Measurements from ENCODE around the gene EGLN1. TPM values are rescaled to one million over a fixed set of nuclear protein-coding genes. Genes with fewer than 3 reads are reported as not detected.
"Not testable (repeated sequence)": the region's sequence is repeated elsewhere in the genome, so short reads cannot be mapped to it uniquely, and the experiment has no call there.

The EGLN1 gene
- total RNA-seq, 2 experiments from 2014 or later: 46.5 to 47.2 TPM

DNA sequence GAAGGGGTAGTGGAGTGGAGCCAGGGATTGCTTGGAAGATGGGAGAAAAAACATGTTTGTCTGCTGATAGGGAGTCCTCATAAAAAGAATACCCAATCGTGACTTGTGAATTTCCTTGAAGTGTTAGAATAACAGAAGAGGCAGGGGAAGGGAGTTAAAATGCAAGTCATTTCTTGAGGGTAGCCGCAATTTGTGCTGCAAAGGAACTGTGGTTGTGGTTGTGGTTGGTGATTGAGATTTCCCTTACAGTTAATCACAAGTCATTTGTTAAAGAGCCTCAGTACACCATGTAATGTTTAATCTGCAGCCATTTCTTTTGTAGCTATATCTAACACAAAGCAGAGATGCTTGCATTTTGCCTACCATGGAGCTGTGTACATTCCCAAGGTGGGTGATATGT lies 38.5 kb upstream of the EGLN1 start:
- ATAC-seq: peak; percentile 72
- ChIA-PET CTCF (no interaction called here), POLR2A (interaction anchor here (0.7 to 0.9 kb wide), 3 partner anchors 34 to 236 kb away, joined by 3 read pairs; no protein-coding TSS in a partner anchor)
- DNase-seq: peak; percentile 82
- H3K27me3 Mint-ChIP-seq: peaks cover 73% of the 10 kb centered on the region
- peaks cover 17% of the 10 kb centered on the region for H3K9me3 Mint-ChIP-seq
- H3K27ac Mint-ChIP-seq: peak overlapping the region; percentile 75
- H3K4me3 Mint-ChIP-seq: peak overlapping the region; percentile 49
- TF ChIP-seq, protein P1, sequence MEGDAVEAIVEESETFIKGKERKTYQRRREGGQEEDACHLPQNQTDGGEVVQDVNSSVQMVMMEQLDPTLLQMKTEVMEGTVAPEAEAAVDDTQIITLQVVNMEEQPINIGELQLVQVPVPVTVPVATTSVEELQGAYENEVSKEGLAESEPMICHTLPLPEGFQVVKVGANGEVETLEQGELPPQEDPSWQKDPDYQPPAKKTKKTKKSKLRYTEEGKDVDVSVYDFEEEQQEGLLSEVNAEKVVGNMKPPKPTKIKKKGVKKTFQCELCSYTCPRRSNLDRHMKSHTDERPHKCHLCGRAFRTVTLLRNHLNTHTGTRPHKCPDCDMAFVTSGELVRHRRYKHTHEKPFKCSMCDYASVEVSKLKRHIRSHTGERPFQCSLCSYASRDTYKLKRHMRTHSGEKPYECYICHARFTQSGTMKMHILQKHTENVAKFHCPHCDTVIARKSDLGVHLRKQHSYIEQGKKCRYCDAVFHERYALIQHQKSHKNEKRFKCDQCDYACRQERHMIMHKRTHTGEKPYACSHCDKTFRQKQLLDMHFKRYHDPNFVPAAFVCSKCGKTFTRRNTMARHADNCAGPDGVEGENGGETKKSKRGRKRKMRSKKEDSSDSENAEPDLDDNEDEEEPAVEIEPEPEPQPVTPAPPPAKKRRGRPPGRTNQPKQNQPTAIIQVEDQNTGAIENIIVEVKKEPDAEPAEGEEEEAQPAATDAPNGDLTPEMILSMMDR (IDR thresholded peaks at IDR 0.05): no peak
- intact Hi-C loops (cut with micrococcal nuclease): no loop called here
- peaks cover 29% of the 10 kb centered on the region for H3K4me1 Mint-ChIP-seq (ENCODE audit: low read depth)
- peaks cover 7% of the 10 kb centered on the region for H3K36me3 Mint-ChIP-seq (ENCODE audit: low read depth)

DNA sequence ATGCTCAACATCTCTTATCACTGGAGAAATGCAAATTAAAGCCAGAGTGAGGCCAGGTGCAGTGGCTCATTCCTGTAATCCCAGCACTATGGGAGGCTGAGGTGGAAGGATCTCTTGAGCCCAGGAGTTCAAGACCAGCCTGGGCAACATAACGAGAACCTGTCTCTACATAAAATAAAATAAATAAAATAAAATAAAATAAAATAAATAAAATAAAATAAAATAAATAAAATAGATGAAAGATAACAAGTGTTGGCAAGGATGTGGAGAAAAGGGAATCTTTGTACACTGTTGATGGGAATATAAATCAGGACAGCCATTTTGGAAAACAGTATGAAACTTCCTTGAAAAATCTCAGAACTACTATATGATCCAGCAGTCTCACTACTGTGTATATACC lies 37.4 kb upstream of the EGLN1 start:
- H3K27ac Mint-ChIP-seq; CTCF ChIA-PET; H3K36me3 Mint-ChIP-seq (ENCODE audit: low read depth); DNase-seq; ATAC-seq; H3K4me3 Mint-ChIP-seq; intact Hi-C loops (cut with micrococcal nuclease): not testable (repeated sequence)
- POLR2A ChIA-PET: interaction anchor here (0.9 kb wide), 1 partner anchor 123 kb away, joined by 3 read pairs; no protein-coding TSS in a partner anchor
- Mint-ChIP-seq H3K4me1 (ENCODE audit: low read depth) (peaks cover 19% of the 10 kb centered on the region), H3K27me3 (peaks cover 73% of the 10 kb centered on the region), H3K9me3 (peaks cover 14% of the 10 kb centered on the region)

DNA sequence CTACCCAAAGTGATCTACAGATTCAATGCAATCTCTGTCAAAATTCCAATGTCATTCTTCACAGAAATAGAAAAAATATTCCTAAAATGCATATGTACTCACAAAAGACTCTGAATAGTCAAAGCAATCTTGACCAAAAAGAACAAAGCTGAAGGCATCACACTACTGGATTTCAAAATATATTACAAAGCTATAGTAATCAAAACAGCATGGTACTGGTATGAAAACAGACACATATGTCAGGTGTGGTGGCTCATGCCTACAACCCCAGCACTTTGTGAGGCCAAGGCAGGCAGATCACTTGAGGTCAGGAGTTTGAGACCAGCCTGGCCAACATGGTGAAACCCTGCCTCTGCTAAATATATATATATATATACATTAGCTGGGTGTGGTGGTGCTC lies 35.9 kb upstream of the EGLN1 start:
- intact Hi-C loops (cut with micrococcal nuclease); DNase-seq; H3K9me3 Mint-ChIP-seq; H3K27ac Mint-ChIP-seq; CTCF ChIA-PET; H3K4me3 Mint-ChIP-seq; POLR2A ChIA-PET; ATAC-seq; H3K36me3 Mint-ChIP-seq (ENCODE audit: low read depth): not testable (repeated sequence)
- H3K4me1 Mint-ChIP-seq (ENCODE audit: low read depth): peaks cover 15% of the 10 kb centered on the region
- peaks cover 67% of the 10 kb centered on the region for H3K27me3 Mint-ChIP-seq

DNA sequence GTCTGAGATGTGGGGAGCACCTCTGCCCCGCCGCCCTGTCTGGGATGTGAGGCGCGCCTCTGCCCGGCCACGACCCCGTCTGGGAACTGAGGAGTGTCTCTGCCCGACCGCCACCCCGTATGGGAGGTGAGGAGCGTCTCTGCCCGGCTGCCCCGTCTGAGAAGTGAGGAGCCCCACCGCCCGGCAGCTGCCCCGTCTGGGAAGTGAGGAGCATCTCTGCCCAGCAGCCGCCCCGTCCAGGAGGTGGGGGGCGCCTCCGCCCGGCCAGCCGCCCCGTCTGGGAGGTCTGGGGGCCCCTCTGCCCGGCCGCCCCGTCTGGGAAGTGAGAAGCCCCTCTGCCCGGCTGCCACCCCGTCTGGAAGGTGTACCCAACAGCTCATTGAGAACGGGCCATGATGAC lies 32.0 kb upstream of the EGLN1 start:
- POLR2A ChIA-PET; H3K36me3 Mint-ChIP-seq (ENCODE audit: low read depth); H3K4me3 Mint-ChIP-seq; CTCF ChIA-PET; ATAC-seq; H3K27ac Mint-ChIP-seq; DNase-seq; intact Hi-C loops (cut with micrococcal nuclease); H3K9me3 Mint-ChIP-seq; H3K4me1 Mint-ChIP-seq (ENCODE audit: low read depth): not testable (repeated sequence)
- H3K27me3 Mint-ChIP-seq: peaks cover 57% of the 10 kb centered on the region

DNA sequence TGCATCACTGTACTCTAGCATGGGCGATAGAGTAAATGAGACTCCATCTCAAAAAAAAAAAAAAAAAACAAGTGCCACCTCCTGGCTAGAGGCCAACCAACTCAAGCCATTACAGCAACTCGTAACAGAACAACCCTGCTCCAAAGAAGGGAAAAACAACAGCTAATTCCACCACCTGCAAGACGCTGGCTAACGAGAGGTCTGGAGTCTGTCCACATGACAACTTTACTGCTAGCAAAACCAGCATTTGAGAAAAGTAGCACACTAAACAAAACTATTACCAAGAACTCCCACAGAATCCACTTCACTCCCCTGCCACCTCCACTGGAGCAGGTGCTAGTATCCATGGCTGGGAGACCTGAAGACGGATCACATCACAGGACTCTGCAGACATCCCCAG lies 24.1 kb upstream of the EGLN1 start:
- Mint-ChIP-seq H3K9me3 (peaks cover 6% of the 10 kb centered on the region), H3K4me1 (ENCODE audit: low read depth) (no peaks in the 10 kb centered on the region), H3K36me3 (ENCODE audit: low read depth) (no peaks in the 10 kb centered on the region), H3K27me3 (peaks cover 41% of the 10 kb centered on the region), H3K4me3 (no peak overlapping the region), H3K27ac (no peak overlapping the region)
- intact Hi-C loops (cut with micrococcal nuclease): no loop called here
- TF ChIP-seq, protein P1 (IDR thresholded peaks at IDR 0.05): no peak
- no peak for DNase-seq
- ATAC-seq: no peak
- CTCF ChIA-PET: no interaction called here
- POLR2A ChIA-PET: no interaction called here

DNA sequence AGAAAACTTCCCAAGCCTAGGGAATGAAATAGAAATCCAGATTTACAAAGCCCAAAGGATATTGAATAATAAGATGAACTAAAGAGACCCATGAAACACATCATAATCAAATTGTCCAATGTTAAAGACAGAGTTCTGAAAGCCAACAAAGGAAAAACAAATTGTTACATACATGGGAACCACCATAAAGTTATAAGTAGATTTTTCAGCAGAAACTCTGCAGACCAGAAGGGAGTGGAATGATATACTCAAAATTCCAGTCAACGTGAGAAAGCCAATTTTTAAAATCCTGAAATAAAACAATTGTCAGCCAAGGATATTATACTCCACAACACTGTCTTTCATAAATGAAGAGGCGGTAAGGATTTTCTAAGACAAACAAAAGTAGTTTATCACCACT lies 22.0 kb upstream of the EGLN1 start:
- no peaks in the 10 kb centered on the region for H3K36me3 Mint-ChIP-seq (ENCODE audit: low read depth)
- no peak overlapping the region for H3K4me3 Mint-ChIP-seq
- ChIA-PET POLR2A (no interaction called here), CTCF (no interaction called here)
- DNase-seq (no peak), ATAC-seq (no peak)
- intact Hi-C loops (cut with micrococcal nuclease): no loop called here
- H3K9me3 Mint-ChIP-seq: peaks cover 6% of the 10 kb centered on the region
- no peak overlapping the region for H3K27ac Mint-ChIP-seq
- no peaks in the 10 kb centered on the region for H3K4me1 Mint-ChIP-seq (ENCODE audit: low read depth)
- TF ChIP-seq, protein P1 (IDR thresholded peaks at IDR 0.05): no peak
- H3K27me3 Mint-ChIP-seq: peaks cover 34% of the 10 kb centered on the region

DNA sequence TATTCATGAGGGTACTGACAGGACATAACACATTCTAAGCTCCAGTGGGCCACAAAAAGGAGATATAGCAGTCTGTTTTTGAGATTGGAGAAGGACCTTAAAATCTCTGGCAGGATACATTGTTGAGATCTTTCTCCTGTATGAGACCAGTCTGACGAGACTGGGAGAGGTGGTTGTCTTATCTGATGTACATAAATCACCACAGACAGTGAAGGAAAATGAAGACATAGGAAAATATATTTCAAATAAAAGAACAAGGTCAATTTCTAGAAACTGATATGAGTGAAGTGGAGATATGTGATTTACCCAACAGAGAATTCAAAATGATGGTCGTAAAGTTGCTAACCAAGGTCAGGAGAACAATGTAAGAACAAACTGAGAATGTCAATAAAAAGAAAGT lies 21.3 kb upstream of the EGLN1 start:
- CTCF ChIA-PET: no interaction called here
- intact Hi-C loops (cut with micrococcal nuclease): no loop called here
- no peak for ATAC-seq
- Mint-ChIP-seq H3K4me1 (ENCODE audit: low read depth) (no peaks in the 10 kb centered on the region), H3K27me3 (peaks cover 32% of the 10 kb centered on the region), H3K36me3 (ENCODE audit: low read depth) (no peaks in the 10 kb centered on the region), H3K4me3 (no peak overlapping the region), H3K27ac (no peak overlapping the region), H3K9me3 (peaks cover 6% of the 10 kb centered on the region)
- POLR2A ChIA-PET: no interaction called here
- TF ChIP-seq, protein P1 (IDR thresholded peaks at IDR 0.05): no peak
- no peak for DNase-seq

Data from activated CD8-positive, alpha-beta T cell treated with anti-CD3 and anti-CD28 coated beads for 36 hours (primary cell).